Measurements from ENCODE around the gene TRAF7. TPM values are rescaled to one million over a fixed set of nuclear protein-coding genes. Genes with fewer than 3 reads are reported as not detected.

The TRAF7 gene
- total and polyA plus RNA-seq, 2 of the 13 experiments (the other 11 are each of a cell fraction or from before 2014, with no cell fraction given), result 47.9 to 65.6 TPM

DNA sequence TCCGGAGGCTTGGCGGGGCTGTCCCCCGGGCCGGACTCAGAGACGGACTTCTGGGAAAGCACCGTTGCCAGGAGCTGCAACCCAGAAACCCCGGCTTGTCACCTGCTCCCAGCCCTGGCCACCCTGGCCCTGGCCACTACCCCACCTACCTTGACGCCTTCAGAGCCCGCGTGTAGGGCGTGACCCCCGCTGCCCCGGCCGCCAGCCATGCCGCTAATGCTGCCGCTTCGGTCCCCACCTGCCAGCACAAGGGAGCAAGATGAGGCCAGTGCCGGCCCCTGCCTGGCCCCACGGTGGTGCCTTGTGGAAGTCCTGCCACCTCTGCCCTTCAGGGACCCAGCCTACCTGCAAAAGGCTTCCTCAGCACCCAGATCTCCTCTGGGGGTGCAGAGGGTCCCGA, 29.4 kb downstream of the TRAF7 start:
- no peaks in the 10 kb centered on the region for H3K9me3 ChIP-seq (ENCODE audit: low read length)
- no TSS peak for BruUV-seq (replicated peaks)
- no peaks in the 10 kb centered on the region for H3K36me3 ChIP-seq (replicated peaks in 1 of 2; ENCODE audit: control insufficient read depth in 1 of 2, insufficient read depth in 2 of 2, low read length in 2 of 2)
- no peak overlapping the region for H3K4me3 ChIP-seq (replicated peaks in 1 of 3; ENCODE audit: insufficient read depth in 1 of 3, low read depth in 2 of 3, low read length in 3 of 3)
- no peak overlapping the region for H3K27ac ChIP-seq (ENCODE audit: extremely low read length, insufficient read depth, low read length)
- H3K4me1 ChIP-seq (ENCODE audit: insufficient read depth, low read length), result peaks cover 24% of the 10 kb centered on the region
- DNase-seq (ENCODE audit: low spot score) (no peak), ATAC-seq (no peak), FAIRE-seq (no peak)
- TF ChIP-seq TCF7 (IDR thresholded peaks at IDR 0.05; ENCODE audit: low read depth) (no peak), NFE2L2 (IDR thresholded peaks at IDR 0.05; ENCODE audit: low read length) (no peak), ZFP90 (CRISPR knock-in tag; IDR thresholded peaks at IDR 0.05; ENCODE audit: borderline replicate concordance) (no peak), SMYD3 (CRISPR knock-in tag; IDR thresholded peaks at IDR 0.05) (no peak), GZF1 (CRISPR knock-in tag; IDR thresholded peaks at IDR 0.05) (no peak), TBL1XR1 (IDR thresholded peaks at IDR 0.05; ENCODE audit: borderline replicate concordance, low read length, partially characterized antibody) (no peak), IRX3 (CRISPR knock-in tag; IDR thresholded peaks at IDR 0.05; ENCODE audit: borderline replicate concordance, low read depth) (no peak), ZNF746 (CRISPR knock-in tag; IDR thresholded peaks at IDR 0.05) (no peak)
- TF ChIP-seq, protein P1, sequence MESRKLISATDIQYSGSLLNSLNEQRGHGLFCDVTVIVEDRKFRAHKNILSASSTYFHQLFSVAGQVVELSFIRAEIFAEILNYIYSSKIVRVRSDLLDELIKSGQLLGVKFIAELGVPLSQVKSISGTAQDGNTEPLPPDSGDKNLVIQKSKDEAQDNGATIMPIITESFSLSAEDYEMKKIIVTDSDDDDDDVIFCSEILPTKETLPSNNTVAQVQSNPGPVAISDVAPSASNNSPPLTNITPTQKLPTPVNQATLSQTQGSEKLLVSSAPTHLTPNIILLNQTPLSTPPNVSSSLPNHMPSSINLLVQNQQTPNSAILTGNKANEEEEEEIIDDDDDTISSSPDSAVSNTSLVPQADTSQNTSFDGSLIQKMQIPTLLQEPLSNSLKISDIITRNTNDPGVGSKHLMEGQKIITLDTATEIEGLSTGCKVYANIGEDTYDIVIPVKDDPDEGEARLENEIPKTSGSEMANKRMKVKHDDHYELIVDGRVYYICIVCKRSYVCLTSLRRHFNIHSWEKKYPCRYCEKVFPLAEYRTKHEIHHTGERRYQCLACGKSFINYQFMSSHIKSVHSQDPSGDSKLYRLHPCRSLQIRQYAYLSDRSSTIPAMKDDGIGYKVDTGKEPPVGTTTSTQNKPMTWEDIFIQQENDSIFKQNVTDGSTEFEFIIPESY (CRISPR knock-in tag; IDR thresholded peaks at IDR 0.05), result 0 out of 2 replicates have a peak, but pooled peaks have one; percentile 26
- no peak overlapping the region for H3K4me2 ChIP-seq (ENCODE audit: low read depth, low read length)
- H3K9ac ChIP-seq (ENCODE audit: insufficient read depth, low read depth, low read length), result no peak overlapping the region
- WGBS (ENCODE audit: low lambda C conversion rate), result 76% methylated on average over 7 of the region's 20 CpGs
- CTCF ChIA-PET (ENCODE audit: low intra/inter-chr PET ratio, low total read pairs), result no interaction called here
- POLR2A ChIA-PET, result interaction anchor here (1.2 kb wide), 1 partner anchor 30 kb away, joined by 4 read pairs; the partner anchor contains the start of gene TRAF7
- no peaks in the 10 kb centered on the region for H3K79me2 ChIP-seq (ENCODE audit: insufficient read depth, low read length)
- intact Hi-C loops (cut with micrococcal nuclease; ENCODE audit: unreplicated experiment) (no loop called here), in situ Hi-C loops (cut with HindIII; ENCODE audit: extremely low pct_ligation_motif_present, low pct_unique_long_range_greater_than_20kb) (no loop called here)
- H4K20me1 ChIP-seq (ENCODE audit: insufficient read depth, low read length), result no peaks in the 10 kb centered on the region
- H3K27me3 ChIP-seq (ENCODE audit: control insufficient read depth in 1 of 2, insufficient read depth in 2 of 2, low read length in 2 of 2), result no peaks in the 10 kb centered on the region
- H2AFZ ChIP-seq (ENCODE audit: low read length), result no peak overlapping the region
